ENCODE measurements around the gene EPHB1.

Gene EPHB1

GRCh38 chr3:134923286-134923685, 128.2 kb downstream of the EPHB1 start:
- H3K4me3 ChIP-seq (ENCODE audit: control insufficient read depth, low read depth, low read length), result no peak overlapping the region
- DNase-seq (ENCODE audit: low read depth), result no peak
- TF ChIP-seq CTCF (conservative IDR thresholded peaks at IDR 0.05; ENCODE audit: control insufficient read depth, insufficient read depth, low read depth, low read length), result no peak

- TF ChIP-seq CTCF (conservative IDR thresholded peaks at IDR 0.05; ENCODE audit: control insufficient read depth, insufficient read depth, low read depth, low read length), result no peak
- DNase-seq (ENCODE audit: low read depth), result no peak
These were observed 132.5 kb downstream of the EPHB1 start for GRCh38 chr3:134927599-134927998.

GRCh38 chr3:134928392-134928791, 133.3 kb downstream of the EPHB1 start:
- no peak for DNase-seq (ENCODE audit: low read depth)
- no peak overlapping the region for H3K4me3 ChIP-seq (ENCODE audit: control insufficient read depth, low read depth, low read length)
- no peak for TF ChIP-seq CTCF (conservative IDR thresholded peaks at IDR 0.05; ENCODE audit: control insufficient read depth, insufficient read depth, low read depth, low read length)

More at GRCh38 chr3:134927599-134927998, 132.5 kb downstream of the EPHB1 start:
- no peak overlapping the region for H3K4me3 ChIP-seq (ENCODE audit: control insufficient read depth, low read depth, low read length)

- no peak overlapping the region for H3K4me3 ChIP-seq (ENCODE audit: control insufficient read depth, low read depth, low read length)
- no peak for DNase-seq (ENCODE audit: low read depth)
- no peak for TF ChIP-seq CTCF (conservative IDR thresholded peaks at IDR 0.05; ENCODE audit: control insufficient read depth, insufficient read depth, low read depth, low read length)
These were observed 133.8 kb downstream of the EPHB1 start for GRCh38 chr3:134928819-134929218.

GRCh38 chr3:134929976-134930375, 134.9 kb downstream of the EPHB1 start:
- no peak overlapping the region for H3K4me3 ChIP-seq (ENCODE audit: control insufficient read depth, low read depth, low read length)
- no peak for TF ChIP-seq CTCF (conservative IDR thresholded peaks at IDR 0.05; ENCODE audit: control insufficient read depth, insufficient read depth, low read depth, low read length)
- no peak for DNase-seq (ENCODE audit: low read depth)

GRCh38 chr3:134931045-134931785, 136.2 kb downstream of the EPHB1 start:
- DNase-seq (ENCODE audit: low read depth), result no peak
- no peak for TF ChIP-seq CTCF (conservative IDR thresholded peaks at IDR 0.05; ENCODE audit: control insufficient read depth, insufficient read depth, low read depth, low read length)
- H3K4me3 ChIP-seq (ENCODE audit: control insufficient read depth, low read depth, low read length), result no peak overlapping the region

Measured in fibroblast of mammary gland (primary cell).